ENCODE results near the gene HECA.

DNA sequence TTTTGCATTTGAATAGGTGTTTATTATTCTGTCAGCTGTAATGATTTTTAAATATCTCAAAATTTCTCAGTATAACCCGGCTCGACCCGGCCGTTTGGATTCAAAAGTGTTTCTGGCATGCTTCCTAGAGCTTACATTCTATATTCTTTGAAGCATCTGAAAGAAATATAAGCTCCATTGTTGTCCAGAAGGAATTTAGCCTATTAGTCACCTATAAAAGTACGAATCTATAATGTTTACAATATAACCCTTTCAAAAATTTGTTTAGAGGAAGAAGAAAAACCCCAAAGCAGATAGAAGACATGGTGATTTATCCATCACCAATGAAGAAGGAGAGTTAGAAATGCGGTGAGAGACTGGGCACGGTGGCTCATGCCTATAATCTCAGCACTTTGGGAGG is 22.3 kb upstream of the HECA start:
- TF ChIP-seq, protein P1, sequence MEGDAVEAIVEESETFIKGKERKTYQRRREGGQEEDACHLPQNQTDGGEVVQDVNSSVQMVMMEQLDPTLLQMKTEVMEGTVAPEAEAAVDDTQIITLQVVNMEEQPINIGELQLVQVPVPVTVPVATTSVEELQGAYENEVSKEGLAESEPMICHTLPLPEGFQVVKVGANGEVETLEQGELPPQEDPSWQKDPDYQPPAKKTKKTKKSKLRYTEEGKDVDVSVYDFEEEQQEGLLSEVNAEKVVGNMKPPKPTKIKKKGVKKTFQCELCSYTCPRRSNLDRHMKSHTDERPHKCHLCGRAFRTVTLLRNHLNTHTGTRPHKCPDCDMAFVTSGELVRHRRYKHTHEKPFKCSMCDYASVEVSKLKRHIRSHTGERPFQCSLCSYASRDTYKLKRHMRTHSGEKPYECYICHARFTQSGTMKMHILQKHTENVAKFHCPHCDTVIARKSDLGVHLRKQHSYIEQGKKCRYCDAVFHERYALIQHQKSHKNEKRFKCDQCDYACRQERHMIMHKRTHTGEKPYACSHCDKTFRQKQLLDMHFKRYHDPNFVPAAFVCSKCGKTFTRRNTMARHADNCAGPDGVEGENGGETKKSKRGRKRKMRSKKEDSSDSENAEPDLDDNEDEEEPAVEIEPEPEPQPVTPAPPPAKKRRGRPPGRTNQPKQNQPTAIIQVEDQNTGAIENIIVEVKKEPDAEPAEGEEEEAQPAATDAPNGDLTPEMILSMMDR (IDR thresholded peaks at IDR 0.05) = no peak
- TF ChIP-seq POLR2A (IDR thresholded peaks at IDR 0.05) = no peak
